GM12892 (cell line): ENCODE measurements around the gene EDA.

Source experiments
- POLR2A ChIP-seq: IDR thresholded peaks from 2 replicates; pipeline ENCODE4 v1.6.1; 2011; ENCODE audit warnings: low read depth, low read length, control low read depth
- POLR2AphosphoS5 ChIP-seq: IDR thresholded peaks from 2 replicates; pipeline ENCODE4 v1.6.1; 2011; ENCODE audit warnings: low read depth, low read length, control low read depth

- TF ChIP-seq POLR2A (no peak), POLR2AphosphoS5 (no peak)
These were observed 409.6 kb downstream of the EDA start for GRCh38 chrX:70025464-70025863.
